ENCODE measurements around the gene GSE1. TPM values are rescaled to one million over a fixed set of nuclear protein-coding genes. Genes with fewer than 3 reads are reported as not detected.

The GSE1 gene
- total and polyA plus RNA-seq, 9 of the 15 experiments (the other 6 are each of a cell fraction or from before 2014, with no cell fraction given): 12.2 to 244 (median 57.9) TPM

- TF ChIP-seq, protein P1, sequence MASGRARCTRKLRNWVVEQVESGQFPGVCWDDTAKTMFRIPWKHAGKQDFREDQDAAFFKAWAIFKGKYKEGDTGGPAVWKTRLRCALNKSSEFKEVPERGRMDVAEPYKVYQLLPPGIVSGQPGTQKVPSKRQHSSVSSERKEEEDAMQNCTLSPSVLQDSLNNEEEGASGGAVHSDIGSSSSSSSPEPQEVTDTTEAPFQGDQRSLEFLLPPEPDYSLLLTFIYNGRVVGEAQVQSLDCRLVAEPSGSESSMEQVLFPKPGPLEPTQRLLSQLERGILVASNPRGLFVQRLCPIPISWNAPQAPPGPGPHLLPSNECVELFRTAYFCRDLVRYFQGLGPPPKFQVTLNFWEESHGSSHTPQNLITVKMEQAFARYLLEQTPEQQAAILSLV (tag; IDR thresholded peaks at IDR 0.05): 0 out of 2 replicates have a peak, but pooled peaks have one; percentile 15
- TF ChIP-seq ZNF76 (CRISPR knock-in tag; IDR thresholded peaks at IDR 0.05; ENCODE audit: borderline replicate concordance): 0 out of 2 replicates have a peak, but pooled peaks have one; percentile 49
- TF ChIP-seq TCF15 (CRISPR knock-in tag; IDR thresholded peaks at IDR 0.05): no peak
- peak; percentile 96 for TF ChIP-seq XRCC5 (IDR thresholded peaks at IDR 0.05; ENCODE audit: low read depth, low read length)
- TF ChIP-seq, protein P2, sequence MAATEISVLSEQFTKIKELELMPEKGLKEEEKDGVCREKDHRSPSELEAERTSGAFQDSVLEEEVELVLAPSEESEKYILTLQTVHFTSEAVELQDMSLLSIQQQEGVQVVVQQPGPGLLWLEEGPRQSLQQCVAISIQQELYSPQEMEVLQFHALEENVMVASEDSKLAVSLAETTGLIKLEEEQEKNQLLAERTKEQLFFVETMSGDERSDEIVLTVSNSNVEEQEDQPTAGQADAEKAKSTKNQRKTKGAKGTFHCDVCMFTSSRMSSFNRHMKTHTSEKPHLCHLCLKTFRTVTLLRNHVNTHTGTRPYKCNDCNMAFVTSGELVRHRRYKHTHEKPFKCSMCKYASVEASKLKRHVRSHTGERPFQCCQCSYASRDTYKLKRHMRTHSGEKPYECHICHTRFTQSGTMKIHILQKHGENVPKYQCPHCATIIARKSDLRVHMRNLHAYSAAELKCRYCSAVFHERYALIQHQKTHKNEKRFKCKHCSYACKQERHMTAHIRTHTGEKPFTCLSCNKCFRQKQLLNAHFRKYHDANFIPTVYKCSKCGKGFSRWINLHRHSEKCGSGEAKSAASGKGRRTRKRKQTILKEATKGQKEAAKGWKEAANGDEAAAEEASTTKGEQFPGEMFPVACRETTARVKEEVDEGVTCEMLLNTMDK (IDR thresholded peaks at IDR 0.05; ENCODE audit: borderline replicate concordance, insufficient read depth, low read depth, low read length, poor library complexity, severe bottlenecking): peak; percentile 76
- TF ChIP-seq, protein P3, sequence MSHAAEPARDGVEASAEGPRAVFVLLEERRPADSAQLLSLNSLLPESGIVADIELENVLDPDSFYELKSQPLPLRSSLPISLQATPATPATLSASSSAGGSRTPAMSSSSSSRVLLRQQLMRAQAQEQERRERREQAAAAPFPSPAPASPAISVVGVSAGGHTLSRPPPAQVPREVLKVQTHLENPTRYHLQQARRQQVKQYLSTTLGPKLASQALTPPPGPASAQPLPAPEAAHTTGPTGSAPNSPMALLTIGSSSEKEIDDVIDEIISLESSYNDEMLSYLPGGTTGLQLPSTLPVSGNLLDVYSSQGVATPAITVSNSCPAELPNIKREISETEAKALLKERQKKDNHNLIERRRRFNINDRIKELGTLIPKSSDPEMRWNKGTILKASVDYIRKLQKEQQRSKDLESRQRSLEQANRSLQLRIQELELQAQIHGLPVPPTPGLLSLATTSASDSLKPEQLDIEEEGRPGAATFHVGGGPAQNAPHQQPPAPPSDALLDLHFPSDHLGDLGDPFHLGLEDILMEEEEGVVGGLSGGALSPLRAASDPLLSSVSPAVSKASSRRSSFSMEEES (CRISPR knock-in tag; IDR thresholded peaks at IDR 0.05): no peak
- no peak for TF ChIP-seq SMARCA4 (IDR thresholded peaks at IDR 0.05)
- peak; percentile 97 to 100 (median 99) for TF ChIP-seq CTCF (IDR thresholded peaks at IDR 0.05 in 2 of 3, conservative IDR thresholded peaks at IDR 0.05 in 1 of 3; ENCODE audit: insufficient read depth in 2 of 3, low read depth in 1 of 3, low read length in 3 of 3)
- TF ChIP-seq GMEB1 (CRISPR knock-in tag; IDR thresholded peaks at IDR 0.05): no peak
- 0 out of 2 replicates have a peak, but pooled peaks have one; percentile 58 for TF ChIP-seq E2F1 (CRISPR knock-in tag; IDR thresholded peaks at IDR 0.05)
- TF ChIP-seq ZNF263 (CRISPR knock-in tag; IDR thresholded peaks at IDR 0.05; ENCODE audit: borderline replicate concordance): peak; percentile 95
- TF ChIP-seq SMAD2 (IDR thresholded peaks at IDR 0.05; ENCODE audit: low read depth, low read length): no peak
- TF ChIP-seq FIP1L1 (IDR thresholded peaks at IDR 0.05; ENCODE audit: low read depth, low read length, poor library complexity, severe bottlenecking): peak; percentile 41
- peak; percentile 65; the same call in 1 of the 2 replicates for TF ChIP-seq HNRNPL (IDR thresholded peaks at IDR 0.05; ENCODE audit: low read depth, low read length)
Measured at GRCh38 chr16:85610446-85611193, 2.5 kb upstream of the GSE1 start (continued).
